ENCODE results near the gene FA2H. TPM values are rescaled to one million over a fixed set of nuclear protein-coding genes. Genes with fewer than 3 reads are reported as not detected.
A peak's percentile ranks its signal among the peaks of the same experiment; 100 is the strongest.

Gene FA2H
- total RNA-seq, 1 donor from 2014 or later, result not detected

DNA sequence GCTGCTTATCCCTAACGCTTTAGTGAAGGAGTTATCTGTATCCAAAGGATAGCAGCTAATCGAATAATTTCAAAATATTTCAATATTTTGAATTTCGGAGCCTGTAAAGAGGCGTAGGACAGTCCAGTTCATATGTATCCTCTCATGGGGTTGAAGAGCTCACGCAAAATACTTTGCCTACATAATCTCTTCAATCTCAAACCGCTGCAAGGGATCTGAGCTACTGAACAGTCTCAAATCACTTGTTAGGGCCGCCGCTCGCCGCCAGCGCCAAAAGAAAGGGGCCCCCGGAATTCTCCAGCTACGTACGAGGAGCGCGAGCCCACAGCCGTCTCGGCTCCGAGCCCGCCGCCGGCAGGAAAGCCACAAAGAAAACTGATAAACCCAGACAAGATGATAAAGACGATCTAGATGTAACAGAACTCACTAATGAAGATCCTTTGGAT, 107.3 kb downstream of the FA2H start:
- Mint-ChIP-seq H3K4me1 (ENCODE audit: low read depth) (peaks cover 37% of the 10 kb centered on the region), H3K36me3 (ENCODE audit: low read depth) (peaks cover 31% of the 10 kb centered on the region), H3K27ac (peak overlapping the region; percentile 96), H3K9me3 (no peaks in the 10 kb centered on the region), H3K27me3 (ENCODE audit: insufficient read depth) (no peaks in the 10 kb centered on the region), H3K4me3 (peak overlapping the region; percentile 91)
- DNase-seq (ENCODE audit: low spot score), result peak; percentile 16
- intact Hi-C loops (cut with micrococcal nuclease), result loop anchor here (1.0 to 10.0 kb wide), 8 partner anchors 28 to 956 kb away; partner anchors contain the start of genes ADAT1, CFDP1, GLG1 and MLKL

GRCh38 chr16:74666425-74667254, 108.0 kb downstream of the FA2H start, which contains the start of gene RFWD3:
Gene RFWD3 (minus strand): TSS chr16:74666877. CDS start chr16:74661449, 5,428 bp downstream.
- H3K4me3 Mint-ChIP-seq, result peak within 1 kb of the TSS; percentile 91
- H3K27me3 Mint-ChIP-seq (ENCODE audit: insufficient read depth), result no peaks in the 10 kb centered on the region
- intact Hi-C loops (cut with micrococcal nuclease), result loop anchor here (1.0 to 10.0 kb wide), 8 partner anchors 29 to 956 kb away; partner anchors contain the start of genes ADAT1, CFDP1, GLG1 and MLKL
- peaks cover 27% of the 10 kb centered on the region for H3K36me3 Mint-ChIP-seq (ENCODE audit: low read depth)
- DNase-seq (ENCODE audit: low spot score), result peak; percentile 96
- peak within 1 kb of the TSS; percentile 96 for H3K27ac Mint-ChIP-seq
- H3K9me3 Mint-ChIP-seq, result no peaks in the 10 kb centered on the region
- H3K4me1 Mint-ChIP-seq (ENCODE audit: low read depth), result peaks cover 43% of the 10 kb centered on the region

GRCh38 chr16:74666010-74666421, 108.6 kb downstream of the FA2H start:
- peaks cover 27% of the 10 kb centered on the region for H3K36me3 Mint-ChIP-seq (ENCODE audit: low read depth)
- H3K4me1 Mint-ChIP-seq (ENCODE audit: low read depth), result peaks cover 48% of the 10 kb centered on the region
- no peaks in the 10 kb centered on the region for H3K27me3 Mint-ChIP-seq (ENCODE audit: insufficient read depth)
- H3K9me3 Mint-ChIP-seq, result no peaks in the 10 kb centered on the region
- intact Hi-C loops (cut with micrococcal nuclease), result loop anchor here (2.0 to 10.0 kb wide), 5 partner anchors 35 to 957 kb away; partner anchors contain the start of genes ADAT1, CFDP1, MLKL and TMEM170A
- DNase-seq (ENCODE audit: low spot score), result no peak
- H3K27ac Mint-ChIP-seq, result peak overlapping the region; percentile 96
- peak overlapping the region; percentile 91 for H3K4me3 Mint-ChIP-seq

Other genes with a start within 250 kb of the FA2H start
- gene GLG1, start 167.7 kb downstream of the FA2H start, total RNA-seq, result 66.5 and 71.8 TPM in 2 replicates
- gene RFWD3, start 107.9 kb downstream of the FA2H start, total RNA-seq, result 112 and 116 TPM in 2 replicates
- gene MLKL, start 74.0 kb downstream of the FA2H start, total RNA-seq, result 23.9 and 24.0 TPM in 2 replicates
- gene WDR59, start 210.3 kb upstream of the FA2H start, total RNA-seq, result 85.9 and 95.3 TPM in 2 replicates
- 51.2 and 52.2 TPM in 2 replicates for gene ZNRF1, start 224.2 kb upstream of the FA2H start, total RNA-seq

Measured in activated T-helper 1 cell treated with anti-CD3 and anti-CD28 coated beads, Interleukin-12 subunit alpha, Interleukin-12 subunit beta, Interleukin-2, Interleukin-4 antibody, amounts not matched to agents 30 ng/mL and 10 ng/mL and 1 ng/mL, durations not matched to agents 14 hours and 24 hours and 36 hours (primary cell).